IPS DF 19.7 (cell line): ENCODE results near the gene PDXDC1.
"Not testable (repeated sequence)": the region's sequence is repeated elsewhere in the genome, so short reads cannot be mapped to it uniquely, and the experiment has no call there.

Experiments used
- DNase-seq: peaks from one replicate; pipeline ENCODE4 v3.0.0-alpha.2; 2013; ENCODE audit warnings: low read depth, low spot score

Gene PDXDC1

DNA sequence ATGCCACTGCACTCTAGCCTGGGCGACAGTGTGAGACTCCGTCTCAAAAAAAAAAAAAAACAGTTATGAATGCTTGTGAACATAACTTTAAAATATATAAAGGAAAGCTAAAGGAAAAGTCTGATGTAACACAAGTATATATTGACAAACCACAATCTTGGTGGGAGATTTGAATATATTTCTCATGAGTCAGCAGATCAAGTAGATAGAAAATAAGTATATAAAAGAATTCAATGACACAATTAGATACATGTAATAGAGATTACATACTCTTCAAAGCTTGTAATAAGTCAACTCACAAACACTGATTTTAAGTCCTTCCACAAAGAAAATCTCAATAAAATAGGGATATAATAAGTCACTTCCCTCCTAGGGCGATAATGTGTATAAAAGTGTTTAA lies 40.8 kb downstream of the PDXDC1 start:
- DNase-seq = not testable (repeated sequence)

GRCh38 chr16:15016354-15016753 lies 41.5 kb downstream of the PDXDC1 start:
- DNase-seq = not testable (repeated sequence)

DNA sequence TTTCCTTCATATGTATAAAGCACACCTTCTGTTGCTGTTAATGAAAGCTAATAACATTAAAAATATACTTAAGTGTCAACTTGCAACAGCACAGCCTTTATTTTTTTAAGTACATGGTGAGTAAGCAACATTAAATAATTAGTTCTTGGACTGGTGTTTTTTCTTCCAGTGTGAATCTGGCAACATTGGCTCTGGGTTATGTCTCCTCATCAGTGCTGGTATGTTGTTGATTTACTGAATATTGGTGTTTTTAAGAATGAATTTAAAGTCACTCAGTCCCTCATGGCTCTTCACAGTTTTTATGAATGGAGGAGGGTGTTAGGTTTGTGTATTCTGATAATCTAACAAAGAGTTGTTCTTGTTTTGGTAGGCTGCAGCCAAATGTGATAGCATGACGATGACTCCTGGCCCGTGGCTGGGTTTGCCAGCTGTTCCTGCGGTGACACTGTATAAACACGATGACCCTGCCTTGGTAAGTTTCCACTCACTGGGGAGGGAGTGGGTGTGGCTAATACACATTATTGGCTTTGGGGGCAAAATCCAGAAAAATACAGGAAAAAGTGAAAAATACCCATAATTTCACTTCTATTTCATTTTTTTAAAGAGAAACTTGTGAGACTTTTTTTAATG lies 42.2 kb downstream of the PDXDC1 start:
- DNase-seq = not testable (repeated sequence)

DNA sequence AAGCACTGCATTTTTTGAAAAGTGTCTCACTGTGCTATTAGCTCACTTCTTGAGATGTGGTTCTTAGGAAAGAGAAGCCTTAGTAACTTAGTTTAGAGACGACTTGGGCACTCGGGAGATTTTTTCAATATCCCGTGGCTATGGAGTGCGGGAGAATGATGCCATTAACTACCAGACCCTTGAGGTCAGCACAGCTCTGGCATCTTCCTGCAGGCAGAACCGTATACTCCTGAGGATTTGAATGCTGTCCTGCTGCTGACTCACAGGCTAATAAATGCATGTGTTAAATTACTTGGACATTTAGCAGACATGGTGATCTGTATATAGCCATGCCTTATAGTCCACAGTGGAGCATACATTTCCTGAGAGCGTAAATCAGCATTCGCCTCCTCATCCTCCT lies 46.6 kb downstream of the PDXDC1 start:
- DNase-seq = not testable (repeated sequence)

DNA sequence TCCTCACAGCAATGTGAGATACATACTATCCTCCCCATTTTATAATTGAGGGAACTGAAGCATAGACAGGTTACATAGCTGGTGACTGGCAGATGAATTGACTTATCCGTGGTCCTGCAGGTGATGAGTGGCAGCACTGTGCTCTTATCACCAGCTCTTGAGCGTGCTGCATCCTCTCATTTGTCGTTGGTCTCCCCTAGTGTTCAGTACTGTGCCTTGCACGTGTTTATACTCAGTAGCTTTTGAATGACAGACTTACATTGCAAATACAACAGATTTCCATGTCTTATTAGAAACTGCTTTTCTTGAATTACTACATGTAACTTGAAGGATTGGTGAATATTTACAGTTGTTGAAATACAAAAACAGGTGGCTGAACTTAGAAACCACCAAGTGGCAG lies 47.4 kb downstream of the PDXDC1 start:
- DNase-seq = peak; percentile 80

- DNase-seq = not testable (repeated sequence)
Measured at GRCh38 chr16:15023381-15024077, 48.7 kb downstream of the PDXDC1 start.

DNA sequence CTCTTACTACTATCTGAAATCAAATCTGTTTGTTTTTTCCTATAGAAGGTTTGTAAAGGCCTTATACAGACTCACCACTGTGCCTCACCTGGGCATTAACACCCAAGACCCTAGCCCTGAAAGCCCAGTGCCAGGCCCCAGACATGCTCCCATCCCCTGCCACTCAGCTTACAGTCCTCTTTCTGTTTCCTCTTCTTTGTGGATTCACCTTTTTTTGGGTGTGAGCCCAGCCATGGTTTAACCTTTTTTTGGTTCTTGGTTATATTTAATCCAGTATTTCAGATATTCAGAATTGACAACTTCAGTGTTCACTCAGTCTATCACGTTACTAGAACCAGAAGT lies 50.0 kb downstream of the PDXDC1 start:
- DNase-seq = not testable (repeated sequence)

- DNase-seq = not testable (repeated sequence)
Measured at GRCh38 chr16:15025234-15025951, 50.6 kb downstream of the PDXDC1 start.

GRCh38 chr16:15027051-15027450 lies 52.2 kb downstream of the PDXDC1 start:
- DNase-seq = not testable (repeated sequence)

DNA sequence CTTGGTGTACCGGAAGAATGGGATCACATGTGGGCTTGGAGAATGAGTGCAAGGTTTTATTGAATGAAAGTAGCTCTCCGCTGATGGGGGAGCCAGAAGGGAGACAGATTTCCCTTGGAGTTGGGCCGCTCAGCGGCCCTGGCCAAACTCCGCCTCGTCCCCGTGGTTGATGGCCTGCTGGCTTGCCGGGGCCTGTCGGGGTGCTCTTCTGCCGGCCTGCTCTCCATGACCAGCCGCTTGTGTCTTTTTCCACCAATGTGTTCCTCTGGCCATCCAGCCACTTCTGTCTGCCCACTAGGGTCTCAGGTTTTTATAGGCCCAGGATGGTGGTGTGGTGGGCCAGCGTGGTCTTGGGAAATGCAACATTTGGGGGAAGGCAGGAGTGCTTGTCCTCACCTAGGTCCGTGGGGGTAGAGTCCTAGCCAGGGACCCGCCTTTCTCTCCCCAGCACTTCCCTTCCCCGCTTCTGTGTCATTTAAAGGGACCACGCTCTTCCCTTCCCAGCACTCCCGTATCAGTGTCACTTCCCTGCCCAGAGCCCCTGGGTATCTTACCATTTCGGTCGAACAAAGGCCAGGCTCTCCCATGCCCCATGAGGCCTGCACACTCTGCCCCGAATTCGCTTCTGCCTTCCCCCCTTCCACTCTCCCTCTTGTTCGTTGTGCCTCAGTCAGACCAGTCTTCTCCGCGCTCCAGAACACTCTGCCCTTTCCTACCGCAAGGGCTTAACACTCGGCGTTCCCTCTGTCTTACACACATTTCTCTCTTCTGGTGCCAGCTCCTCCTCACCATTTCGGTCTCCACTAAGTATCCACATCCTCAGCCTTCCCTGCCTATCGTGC lies 52.9 kb downstream of the PDXDC1 start:
- not testable (repeated sequence) for DNase-seq

GRCh38 chr16:15028345-15028715 lies 53.5 kb downstream of the PDXDC1 start:
- DNase-seq = not testable (repeated sequence)

- DNase-seq = not testable (repeated sequence)
Measured at GRCh38 chr16:15028801-15029698, 54.2 kb downstream of the PDXDC1 start.

DNA sequence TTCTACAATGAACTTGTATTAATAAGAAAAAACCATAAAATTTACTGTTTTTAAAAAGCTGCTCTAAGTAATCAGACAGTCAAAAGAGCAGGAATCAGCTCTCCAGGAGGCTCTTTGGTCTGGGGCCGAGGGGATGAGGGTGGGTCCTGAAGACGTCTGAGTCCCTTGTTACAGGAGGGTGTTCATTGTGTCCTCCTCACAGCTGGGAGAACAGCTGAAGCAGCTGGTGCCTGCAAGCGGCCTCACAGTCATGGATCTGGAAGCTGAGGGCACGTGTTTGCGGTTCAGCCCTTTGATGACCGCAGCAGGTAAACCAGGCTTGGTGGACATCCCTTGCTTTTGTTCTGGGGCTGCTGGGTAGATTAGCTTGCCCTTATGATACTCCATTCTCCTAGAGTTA lies 54.9 kb downstream of the PDXDC1 start:
- DNase-seq = not testable (repeated sequence)

GRCh38 chr16:15031179-15031578 lies 56.4 kb downstream of the PDXDC1 start:
- DNase-seq = no peak

GRCh38 chr16:15031586-15031985 lies 56.8 kb downstream of the PDXDC1 start:
- DNase-seq = no peak

DNA sequence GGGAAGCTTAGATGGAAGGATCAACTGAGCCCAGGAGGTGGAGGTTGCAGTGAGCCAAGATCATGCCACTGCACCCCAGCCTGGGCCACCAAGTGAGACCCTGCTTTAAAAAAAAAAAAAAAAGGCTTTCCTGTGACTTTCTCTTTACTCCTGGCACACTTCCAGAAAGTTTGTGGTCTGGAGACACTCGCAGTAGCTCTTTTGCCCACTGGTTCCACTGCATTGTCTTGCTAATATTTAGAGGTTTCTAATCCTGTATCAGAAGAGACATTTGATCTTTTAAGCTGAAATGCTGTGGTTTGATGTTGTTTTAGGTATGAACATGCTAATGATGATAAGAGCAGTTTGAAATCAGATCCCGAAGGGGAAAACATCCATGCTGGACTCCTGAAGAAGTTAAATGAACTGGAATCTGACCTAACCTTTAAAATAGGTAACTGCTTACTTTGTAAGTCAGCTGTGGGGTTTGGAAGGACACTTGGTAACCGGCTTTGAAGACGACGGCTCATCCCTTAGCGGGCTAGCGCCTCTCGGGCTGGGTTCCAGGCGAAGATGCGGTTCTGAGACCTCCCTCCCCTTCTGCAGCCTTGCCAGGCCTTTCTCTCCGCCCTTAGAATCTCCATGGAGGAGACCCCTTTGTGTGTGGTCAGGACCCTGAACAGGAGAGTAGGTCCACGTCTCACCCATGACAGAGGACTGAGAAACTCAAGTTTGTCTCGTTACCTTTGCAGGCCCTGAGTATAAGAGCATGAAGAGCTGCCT lies 57.9 kb downstream of the PDXDC1 start:
- no peak for DNase-seq

DNA sequence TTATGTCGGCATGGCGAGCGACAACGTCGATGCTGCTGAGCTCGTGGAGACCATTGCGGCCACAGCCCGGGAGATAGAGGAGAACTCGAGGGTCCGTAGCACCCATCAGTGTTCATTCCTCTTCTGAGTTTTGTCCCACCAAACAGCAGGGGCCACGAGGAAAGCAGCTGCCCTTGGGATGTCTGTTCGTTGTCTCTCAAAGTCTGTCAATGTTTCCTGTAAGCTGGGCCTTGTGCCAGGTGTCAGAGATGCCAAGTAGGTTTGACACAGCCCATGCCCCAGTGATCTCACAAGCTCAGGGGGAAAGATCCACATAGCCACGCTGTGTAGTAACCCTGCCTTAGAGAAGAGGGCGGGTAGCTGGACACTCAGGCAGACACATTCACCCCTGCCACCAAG lies 58.5 kb downstream of the PDXDC1 start:
- no peak for DNase-seq

- no peak for DNase-seq
Measured at GRCh38 chr16:15034266-15035162, 59.7 kb downstream of the PDXDC1 start.

DNA sequence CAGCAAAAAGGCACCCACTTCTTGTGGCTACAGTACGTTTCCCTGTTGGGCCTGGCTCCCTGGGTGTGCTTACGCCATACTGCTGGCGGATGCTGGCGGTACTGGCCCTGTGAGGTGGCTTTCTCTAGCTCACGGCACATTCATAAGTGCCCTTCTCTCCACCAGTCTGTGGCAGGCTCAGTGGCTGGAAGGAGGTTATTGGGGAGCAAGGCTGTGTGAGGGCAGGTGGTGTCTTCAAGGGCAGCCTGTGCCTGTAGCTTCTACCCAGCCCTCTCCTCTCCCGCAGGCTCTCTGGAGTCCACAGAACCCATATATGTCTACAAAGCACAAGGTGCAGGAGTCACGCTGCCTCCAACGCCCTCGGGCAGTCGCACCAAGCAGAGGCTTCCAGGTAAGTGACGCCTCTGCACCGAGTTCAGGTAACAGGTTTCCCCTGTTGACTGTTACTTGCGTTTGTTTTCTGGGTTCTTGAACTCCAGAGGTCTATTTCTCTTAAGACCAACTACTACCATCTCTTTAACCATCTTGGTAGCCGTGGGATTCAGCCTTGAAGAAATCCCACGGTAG lies 60.4 kb downstream of the PDXDC1 start:
- DNase-seq = no peak
